ENCODE measurements around the gene CYB5R4.

DNA sequence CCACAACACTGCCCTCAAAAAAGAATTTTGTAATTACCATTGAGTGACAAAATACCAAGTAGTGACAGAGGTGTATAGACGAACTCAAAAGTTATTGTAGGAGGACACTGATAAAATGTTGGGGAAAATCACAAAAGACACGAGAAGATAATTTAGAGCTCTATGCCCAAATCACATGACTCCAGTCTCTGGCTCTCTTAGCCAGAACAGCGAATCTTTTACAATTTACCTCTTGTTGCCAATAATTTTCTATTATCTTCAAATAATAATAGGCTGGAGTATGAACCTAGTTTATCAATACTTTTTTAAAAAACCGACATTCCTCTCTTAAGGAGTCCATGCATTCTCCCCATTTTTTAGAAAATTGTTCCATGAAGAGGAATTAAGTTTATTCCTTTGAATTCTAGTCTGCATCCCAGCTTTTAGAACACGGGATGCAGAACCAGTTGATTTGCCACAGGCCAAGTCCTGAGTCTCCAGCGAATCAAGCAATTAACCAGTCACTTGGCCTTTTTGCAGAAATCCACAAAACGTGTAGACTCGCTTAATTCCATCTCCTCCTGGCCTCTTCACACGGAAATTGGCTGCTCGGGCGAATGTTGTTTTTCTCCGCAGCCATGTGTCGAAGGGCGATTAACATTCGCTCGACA is 6.8 kb upstream of the CYB5R4 start:
- TF ChIP-seq POLR2A (IDR thresholded peaks at IDR 0.05), result no peak
- TF ChIP-seq, protein P1, sequence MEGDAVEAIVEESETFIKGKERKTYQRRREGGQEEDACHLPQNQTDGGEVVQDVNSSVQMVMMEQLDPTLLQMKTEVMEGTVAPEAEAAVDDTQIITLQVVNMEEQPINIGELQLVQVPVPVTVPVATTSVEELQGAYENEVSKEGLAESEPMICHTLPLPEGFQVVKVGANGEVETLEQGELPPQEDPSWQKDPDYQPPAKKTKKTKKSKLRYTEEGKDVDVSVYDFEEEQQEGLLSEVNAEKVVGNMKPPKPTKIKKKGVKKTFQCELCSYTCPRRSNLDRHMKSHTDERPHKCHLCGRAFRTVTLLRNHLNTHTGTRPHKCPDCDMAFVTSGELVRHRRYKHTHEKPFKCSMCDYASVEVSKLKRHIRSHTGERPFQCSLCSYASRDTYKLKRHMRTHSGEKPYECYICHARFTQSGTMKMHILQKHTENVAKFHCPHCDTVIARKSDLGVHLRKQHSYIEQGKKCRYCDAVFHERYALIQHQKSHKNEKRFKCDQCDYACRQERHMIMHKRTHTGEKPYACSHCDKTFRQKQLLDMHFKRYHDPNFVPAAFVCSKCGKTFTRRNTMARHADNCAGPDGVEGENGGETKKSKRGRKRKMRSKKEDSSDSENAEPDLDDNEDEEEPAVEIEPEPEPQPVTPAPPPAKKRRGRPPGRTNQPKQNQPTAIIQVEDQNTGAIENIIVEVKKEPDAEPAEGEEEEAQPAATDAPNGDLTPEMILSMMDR (IDR thresholded peaks at IDR 0.05), result no peak
